ENCODE results near the gene LIN9.

LIN9 gene

GRCh38 chr1:226187380-226187779 is 121.6 kb downstream of the LIN9 start:
- no peak for DNase-seq (ENCODE audit: low spot score)
- in situ Hi-C loops (cut with MboI; ENCODE audit: low sequenced_read_pairs, unreplicated experiment): no loop called here
- TF ChIP-seq CTCF (IDR thresholded peaks at IDR 0.05; ENCODE audit: borderline replicate concordance, control extremely low read depth, extremely low read depth, insufficient read depth, missing control alignments): no peak

- DNase-seq (ENCODE audit: low spot score): no peak
- in situ Hi-C loops (cut with MboI; ENCODE audit: low sequenced_read_pairs, unreplicated experiment): no loop called here
- TF ChIP-seq CTCF (IDR thresholded peaks at IDR 0.05; ENCODE audit: borderline replicate concordance, control extremely low read depth, extremely low read depth, insufficient read depth, missing control alignments): no peak
Observed at GRCh38 chr1:226187019-226187322, 122.0 kb downstream of the LIN9 start.

- in situ Hi-C loops (cut with MboI; ENCODE audit: low sequenced_read_pairs, unreplicated experiment): no loop called here
- TF ChIP-seq CTCF (IDR thresholded peaks at IDR 0.05; ENCODE audit: borderline replicate concordance, control extremely low read depth, extremely low read depth, insufficient read depth, missing control alignments): no peak
- DNase-seq (ENCODE audit: low spot score): peak; percentile 96
Observed at GRCh38 chr1:226186124-226187018, 122.6 kb downstream of the LIN9 start, which contains the start of gene ACBD3. Gene ACBD3 (minus strand): TSS chr1:226186741. CDS start chr1:226186675, 66 bp downstream.

GRCh38 chr1:226185141-226186036 is 123.6 kb downstream of the LIN9 start:
- DNase-seq (ENCODE audit: low spot score): no peak
- in situ Hi-C loops (cut with MboI; ENCODE audit: low sequenced_read_pairs, unreplicated experiment): no loop called here
- TF ChIP-seq CTCF (IDR thresholded peaks at IDR 0.05; ENCODE audit: borderline replicate concordance, control extremely low read depth, extremely low read depth, insufficient read depth, missing control alignments): no peak

GRCh38 chr1:226181996-226182714 is 126.8 kb downstream of the LIN9 start:
- in situ Hi-C loops (cut with MboI; ENCODE audit: low sequenced_read_pairs, unreplicated experiment): no loop called here
- DNase-seq (ENCODE audit: low spot score): peak; percentile 43
- no peak for TF ChIP-seq CTCF (IDR thresholded peaks at IDR 0.05; ENCODE audit: borderline replicate concordance, control extremely low read depth, extremely low read depth, insufficient read depth, missing control alignments)

All from GM13976 (cell line).